Heart left ventricle (tissue), 16 donors: ENCODE measurements around the gene OPCML. TPM values are rescaled to one million over a fixed set of nuclear protein-coding genes. Genes with fewer than 3 reads are reported as not detected.

Source experiments
- ATAC-seq, 4 donors: fragments of 200-7000 bp; cut with Tn5 transposase; one replicate each; pipeline ENCODE4 v1.9.1; 2020 to 2022; ENCODE audit warnings: moderate library complexity in 4 of 4, mild to moderate bottlenecking in 3 of 4, moderate number of reproducible peaks in 1 of 4
- DNase-seq, 5 donors: peaks; one replicate each; pipeline ENCODE4 v3.0.0-alpha.2; 2020
- H3K27ac ChIP-seq, 12 donors: fragments of 200-600 bp; sonication (generic) in 4 of 12; one replicate each; pipeline versions ENCODE4 v1.5.0 to v1.8.0; 2016 to 2022; ENCODE audit warnings: mild to moderate bottlenecking in 2 of 12
- H3K27me3 ChIP-seq, 9 donors: fragments of 200-600 bp; sonication (generic) in 2 of 9; one replicate each; pipeline versions ENCODE4 v1.5.1 to v1.8.0; 2016 to 2022; ENCODE audit warnings: mild to moderate bottlenecking in 3 of 9
- H3K36me3 ChIP-seq, 9 donors: fragments of 200-600 bp; sonication (generic) in 2 of 9; one replicate each; pipeline versions ENCODE4 v1.5.0 to v1.8.0; 2018 to 2022; ENCODE audit warnings: mild to moderate bottlenecking in 2 of 9
- H3K4me1 ChIP-seq, 12 donors: fragments of 200-600 bp; sonication (generic) in 4 of 12; one replicate each; pipeline versions ENCODE4 v1.5.0 to v1.8.0; 2016 to 2022; ENCODE audit warnings: mild to moderate bottlenecking in 3 of 12
- H3K4me3 ChIP-seq, 12 donors: fragments of 200-600 bp; sonication (generic) in 4 of 12; one replicate each; pipeline versions ENCODE4 v1.5.0 to v1.8.0; 2017 to 2022; ENCODE audit warnings: mild to moderate bottlenecking in 9 of 12, moderate library complexity in 4 of 12
- H3K9me3 ChIP-seq, 12 donors: fragments of 200-600 bp; sonication (generic) in 4 of 12; one replicate each; pipeline versions ENCODE4 v1.5.0 to v1.8.0; 2016 to 2022; ENCODE audit warnings: mild to moderate bottlenecking in 1 of 12
- POLR2A ChIP-seq, 2 donors: fragments of 450-650 bp; IDR thresholded peaks; one replicate each; pipeline ENCODE4 v1.6.1; 2017; ENCODE audit warnings: antibody characterized with exemption in 2 of 2, mild to moderate bottlenecking in 2 of 2, moderate library complexity in 2 of 2
- WGBS, 4 donors: extraction: QIAGEN DNeasy Blood & Tissue Kit in 2 of 4; methylation state at CpG; one replicate each; pipeline versions ENCODE4 v1.1.5 to v1.1.7; 2013 to 2018; 5-methylcytosine and 5-hydroxymethylcytosine counted together
- intact Hi-C, 10 donors: fragments of 100-400 bp; cut with DNase I; formaldehyde crosslinking; loops; one replicate each; pipeline versions ENCODE4 v1.11.1 to v1.14.2; 2022
- polyA plus RNA-seq, 2 donors: library from polyadenylated mRNA; stranded (reverse); fragments of 200-250 nt; gene quantifications; one replicate each; pipeline ENCODE4 v1.2.3, GENCODE V29; 2013
- total RNA-seq, 9 donors: library from RNA; depleted of rRNA in 2 of 9; stranded (reverse); fragments of >200 nt in 2 of 9; fragmentation: NEBNext Ultra II Directional in 3 of 9; extraction: Animal tissue kit (Norgen Biotek cat#: 25700) in 3 of 9; gene quantifications; one replicate each; pipeline versions ENCODE4 v1.1.0 to v1.2.4, GENCODE V29; 2016 to 2023
- TF ChIP-seq, protein P1 (sequence below), 12 donors: fragments of 200-600 bp; sonication (generic) in 4 of 12; IDR thresholded peaks; one replicate each; pipeline versions ENCODE4 v1.5.0 to v1.8.0; 2018 to 2022; ENCODE audit warnings: antibody characterized with exemption in 12 of 12, mild to moderate bottlenecking in 5 of 12
- donor health status: ischemic (EF 13 %, LVEDD 7.1; RV severe dilation, severe dysfunction).
- donor health status: healthy with polysubstance abuse.
- donor health status: DM: no; HTN: yes; CAD: no.
- donor health status: DM: no; HTN: no; CAD: no.
- donor health status: ischemic (EF 25% LVEDD 6.9; RV normal size, moderate dysfunction).
- donor health status: ischemic (EF 25% LVEDD 5.7; RV mildly dilated, moderate dysfunction).
- donor health status: healthy.
- donor health status: DM: yes; HTN: yes; CAD: no.
- donor health status: ischemic (EF 35%, LVEDD 5.7; RV mildly dilated, moderate dysfunction).
- donor health status: nonischemic (EF 11% LVEDD 7.7; RV severe dilation, severe dysfunction).
- donor health status: DM: yes; HTN: yes; CAD: no.
- donor health status: PGD.
- donor health status: ischemic (EF 29% LVEDD 5.4; RV normal size, mild dysfunction).
- donor health status: nonischemic (EF 23%, LVEDD 6.1; RV moderate dilation, normal function).

OPCML gene
- total and polyA plus RNA-seq, 11 donors, result 0.04 to 1.3 (median 0.23) TPM; not detected in 3

DNA sequence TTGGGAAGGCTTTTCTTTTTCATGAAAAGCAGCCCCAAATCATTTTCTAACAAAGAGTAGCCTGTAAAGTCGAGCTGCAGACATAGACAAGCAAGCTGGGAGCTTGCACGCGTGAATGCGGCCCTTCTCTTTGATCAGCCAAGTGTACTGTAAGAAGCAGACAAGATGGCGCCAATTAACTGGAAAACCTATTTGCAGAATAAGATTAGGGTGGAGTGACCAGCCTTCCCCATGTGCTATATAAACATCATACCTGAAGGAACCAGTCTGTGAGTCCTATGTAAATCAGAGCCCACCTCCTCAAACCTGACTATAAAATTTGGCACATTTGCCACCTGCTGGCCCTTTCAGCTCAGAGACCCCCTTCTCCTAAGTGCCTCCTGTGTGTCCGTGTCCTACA lies 982.7 kb downstream of the OPCML start:
- no peaks in the 10 kb centered on the region for H3K27me3 ChIP-seq
- intact Hi-C loops, result no loop called here
- no peak for TF ChIP-seq POLR2A (IDR thresholded peaks at IDR 0.05)
- TF ChIP-seq, protein P1, sequence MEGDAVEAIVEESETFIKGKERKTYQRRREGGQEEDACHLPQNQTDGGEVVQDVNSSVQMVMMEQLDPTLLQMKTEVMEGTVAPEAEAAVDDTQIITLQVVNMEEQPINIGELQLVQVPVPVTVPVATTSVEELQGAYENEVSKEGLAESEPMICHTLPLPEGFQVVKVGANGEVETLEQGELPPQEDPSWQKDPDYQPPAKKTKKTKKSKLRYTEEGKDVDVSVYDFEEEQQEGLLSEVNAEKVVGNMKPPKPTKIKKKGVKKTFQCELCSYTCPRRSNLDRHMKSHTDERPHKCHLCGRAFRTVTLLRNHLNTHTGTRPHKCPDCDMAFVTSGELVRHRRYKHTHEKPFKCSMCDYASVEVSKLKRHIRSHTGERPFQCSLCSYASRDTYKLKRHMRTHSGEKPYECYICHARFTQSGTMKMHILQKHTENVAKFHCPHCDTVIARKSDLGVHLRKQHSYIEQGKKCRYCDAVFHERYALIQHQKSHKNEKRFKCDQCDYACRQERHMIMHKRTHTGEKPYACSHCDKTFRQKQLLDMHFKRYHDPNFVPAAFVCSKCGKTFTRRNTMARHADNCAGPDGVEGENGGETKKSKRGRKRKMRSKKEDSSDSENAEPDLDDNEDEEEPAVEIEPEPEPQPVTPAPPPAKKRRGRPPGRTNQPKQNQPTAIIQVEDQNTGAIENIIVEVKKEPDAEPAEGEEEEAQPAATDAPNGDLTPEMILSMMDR (IDR thresholded peaks at IDR 0.05), result no peak
- ATAC-seq (no peak), DNase-seq (no peak)
- no peak overlapping the region for H3K27ac ChIP-seq
- H3K4me1 ChIP-seq, result no peaks in the 10 kb centered on the region
- no peak overlapping the region for H3K4me3 ChIP-seq
- H3K9me3 ChIP-seq, result peaks cover 0 to 10% (median 0%) of the 10 kb centered on the region in 12 donors
- no peaks in the 10 kb centered on the region for H3K36me3 ChIP-seq
- 89 to 91% (median 90%) methylated on average over 6 of the region's 6 CpGs for WGBS, 4 donors

DNA sequence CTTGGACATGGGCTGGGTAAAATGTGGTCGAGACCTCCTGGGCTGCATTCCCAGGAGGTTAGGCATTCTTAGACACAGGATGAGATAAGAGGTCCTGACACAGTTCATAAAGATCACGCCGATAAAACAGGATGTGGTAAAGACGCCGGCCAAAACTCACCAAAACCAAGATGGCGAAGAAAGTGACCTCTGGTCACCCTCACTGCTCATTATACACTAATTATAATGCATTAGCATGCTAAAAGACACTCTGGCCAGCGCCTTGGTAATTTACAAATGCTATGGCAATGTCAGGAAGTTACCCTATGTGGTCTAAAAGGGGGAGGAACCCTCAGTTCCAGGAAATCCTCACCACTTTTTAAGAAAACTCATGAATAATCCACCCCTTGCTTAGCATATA lies 983.3 kb downstream of the OPCML start:
- ATAC-seq, result no peak
- 63 to 75% (median 72%) methylated on average over 7 of the region's 7 CpGs for WGBS, 4 donors

DNA sequence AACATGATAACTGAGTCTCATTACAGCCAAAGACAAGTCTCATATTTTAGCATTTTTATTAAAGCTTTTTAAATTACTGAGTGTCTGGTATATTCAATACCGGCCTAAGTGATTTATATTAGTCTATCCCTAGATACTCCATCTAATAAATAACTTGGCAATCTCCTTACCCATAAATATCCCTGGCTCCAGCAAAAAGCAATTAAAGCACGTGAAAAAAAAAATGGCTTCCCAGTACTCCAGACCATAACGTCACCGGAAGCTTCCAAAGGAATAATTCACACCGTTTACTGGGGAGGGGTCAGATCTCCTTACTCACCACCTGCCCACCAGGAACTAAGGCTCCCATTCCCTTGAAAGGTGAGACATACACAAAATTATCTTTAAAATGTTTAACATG lies 988.3 kb downstream of the OPCML start:
- ATAC-seq (no peak), DNase-seq (no peak)
- no peaks in the 10 kb centered on the region for H3K27me3 ChIP-seq
- no peaks in the 10 kb centered on the region for H3K36me3 ChIP-seq
- H3K9me3 ChIP-seq, result peaks cover 0 to 5% (median 0%) of the 10 kb centered on the region in 12 donors
- intact Hi-C loops, result no loop called here
- H3K4me1 ChIP-seq, result peaks cover 0 to 9% (median 0%) of the 10 kb centered on the region in 12 donors
- no peak for TF ChIP-seq POLR2A (IDR thresholded peaks at IDR 0.05)
- TF ChIP-seq, protein P1 (IDR thresholded peaks at IDR 0.05), result no peak
- 92 to 93% (median 92%) methylated on average over 5 of the region's 5 CpGs for WGBS, 4 donors
- no peak overlapping the region for H3K27ac ChIP-seq
- H3K4me3 ChIP-seq, result no peak overlapping the region

More for the DNA sequence above, 983.3 kb downstream of the OPCML start:
- intact Hi-C loops, result no loop called here
- Histone ChIP-seq H3K27me3 (no peaks in the 10 kb centered on the region), H3K36me3 (no peaks in the 10 kb centered on the region), H3K9me3 (peaks cover 0 to 10% (median 0%) of the 10 kb centered on the region in 12 donors), H3K4me3 (no peak overlapping the region), H3K27ac (no peak overlapping the region), H3K4me1 (no peaks in the 10 kb centered on the region)
- no peak for DNase-seq
- TF ChIP-seq, protein P1 (IDR thresholded peaks at IDR 0.05), result no peak
- no peak for TF ChIP-seq POLR2A (IDR thresholded peaks at IDR 0.05)

DNA sequence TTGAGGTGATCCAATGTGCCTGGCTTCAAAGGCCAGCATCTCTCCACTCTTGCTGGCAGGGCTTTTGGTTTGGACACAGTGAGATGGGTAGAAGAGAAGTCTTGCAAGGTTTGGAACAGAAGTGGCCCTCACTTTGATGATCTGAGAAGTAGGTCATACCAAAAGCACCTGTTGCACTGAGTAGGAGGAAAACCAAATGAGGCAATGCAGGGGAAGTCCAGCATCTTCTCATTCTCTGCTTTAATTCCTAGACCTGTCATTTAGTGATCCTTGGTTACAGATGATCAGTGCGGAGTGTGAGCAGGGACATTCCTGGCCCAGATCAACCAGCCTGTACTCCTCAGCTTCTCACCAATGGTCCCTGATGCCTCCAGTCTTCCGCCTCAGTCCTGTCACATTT lies 990.5 kb downstream of the OPCML start:
- H3K27me3 ChIP-seq, result no peaks in the 10 kb centered on the region
- no peak for ATAC-seq
- no peak overlapping the region for H3K4me3 ChIP-seq
- H3K9me3 ChIP-seq, result peaks cover 0 to 5% (median 0%) of the 10 kb centered on the region in 12 donors
- intact Hi-C loops, result no loop called here
- H3K4me1 ChIP-seq, result peaks cover 0 to 9% (median 0%) of the 10 kb centered on the region in 12 donors
- no peak overlapping the region for H3K27ac ChIP-seq
- 95 to 100% (median 99%) methylated on average over 1 to 2 of the region's 2 CpGs for WGBS, 4 donors
- TF ChIP-seq POLR2A (IDR thresholded peaks at IDR 0.05), result no peak
- TF ChIP-seq, protein P1 (IDR thresholded peaks at IDR 0.05), result no peak
- DNase-seq, result no peak
- H3K36me3 ChIP-seq, result no peaks in the 10 kb centered on the region
